Activated T-cell treated with anti-CD3 and anti-CD28 coated beads, Interleukin-2, amount 50 U/mL, for 24 hours (primary cell): ENCODE results near the gene RHOBTB3.
A peak's percentile ranks its signal among the peaks of the same experiment; 100 is the strongest.
"Not testable (repeated sequence)": the region's sequence is repeated elsewhere in the genome, so short reads cannot be mapped to it uniquely, and the experiment has no call there.

Experiments
- DNase-seq: peaks from one replicate; pipeline ENCODE4 v3.0.0-alpha.2; 2020
- H3K27ac Mint-ChIP-seq: 2 replicates; pipeline ENCODE4 v1.8.0; 2020; ENCODE audit warnings: mild to moderate bottlenecking, mixed read lengths
- H3K27me3 Mint-ChIP-seq: 2 replicates; pipeline ENCODE4 v1.8.0; 2020; ENCODE audit warnings: mixed read lengths
- H3K36me3 Mint-ChIP-seq: 2 replicates; pipeline ENCODE4 v1.8.0; 2020; ENCODE audit warnings: low read depth, mixed read lengths
- H3K4me1 Mint-ChIP-seq: 2 replicates; pipeline ENCODE4 v1.8.0; 2020; ENCODE audit warnings: low read depth, mixed read lengths
- H3K4me3 Mint-ChIP-seq: 2 replicates; pipeline ENCODE4 v1.8.0; 2020; ENCODE audit warnings: mild to moderate bottlenecking, moderate library complexity, mixed read lengths
- H3K9me3 Mint-ChIP-seq: 2 replicates; pipeline ENCODE4 v1.8.0; 2020; ENCODE audit warnings: mixed read lengths

RHOBTB3 gene, protein sequence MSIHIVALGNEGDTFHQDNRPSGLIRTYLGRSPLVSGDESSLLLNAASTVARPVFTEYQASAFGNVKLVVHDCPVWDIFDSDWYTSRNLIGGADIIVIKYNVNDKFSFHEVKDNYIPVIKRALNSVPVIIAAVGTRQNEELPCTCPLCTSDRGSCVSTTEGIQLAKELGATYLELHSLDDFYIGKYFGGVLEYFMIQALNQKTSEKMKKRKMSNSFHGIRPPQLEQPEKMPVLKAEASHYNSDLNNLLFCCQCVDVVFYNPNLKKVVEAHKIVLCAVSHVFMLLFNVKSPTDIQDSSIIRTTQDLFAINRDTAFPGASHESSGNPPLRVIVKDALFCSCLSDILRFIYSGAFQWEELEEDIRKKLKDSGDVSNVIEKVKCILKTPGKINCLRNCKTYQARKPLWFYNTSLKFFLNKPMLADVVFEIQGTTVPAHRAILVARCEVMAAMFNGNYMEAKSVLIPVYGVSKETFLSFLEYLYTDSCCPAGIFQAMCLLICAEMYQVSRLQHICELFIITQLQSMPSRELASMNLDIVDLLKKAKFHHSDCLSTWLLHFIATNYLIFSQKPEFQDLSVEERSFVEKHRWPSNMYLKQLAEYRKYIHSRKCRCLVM

DNA sequence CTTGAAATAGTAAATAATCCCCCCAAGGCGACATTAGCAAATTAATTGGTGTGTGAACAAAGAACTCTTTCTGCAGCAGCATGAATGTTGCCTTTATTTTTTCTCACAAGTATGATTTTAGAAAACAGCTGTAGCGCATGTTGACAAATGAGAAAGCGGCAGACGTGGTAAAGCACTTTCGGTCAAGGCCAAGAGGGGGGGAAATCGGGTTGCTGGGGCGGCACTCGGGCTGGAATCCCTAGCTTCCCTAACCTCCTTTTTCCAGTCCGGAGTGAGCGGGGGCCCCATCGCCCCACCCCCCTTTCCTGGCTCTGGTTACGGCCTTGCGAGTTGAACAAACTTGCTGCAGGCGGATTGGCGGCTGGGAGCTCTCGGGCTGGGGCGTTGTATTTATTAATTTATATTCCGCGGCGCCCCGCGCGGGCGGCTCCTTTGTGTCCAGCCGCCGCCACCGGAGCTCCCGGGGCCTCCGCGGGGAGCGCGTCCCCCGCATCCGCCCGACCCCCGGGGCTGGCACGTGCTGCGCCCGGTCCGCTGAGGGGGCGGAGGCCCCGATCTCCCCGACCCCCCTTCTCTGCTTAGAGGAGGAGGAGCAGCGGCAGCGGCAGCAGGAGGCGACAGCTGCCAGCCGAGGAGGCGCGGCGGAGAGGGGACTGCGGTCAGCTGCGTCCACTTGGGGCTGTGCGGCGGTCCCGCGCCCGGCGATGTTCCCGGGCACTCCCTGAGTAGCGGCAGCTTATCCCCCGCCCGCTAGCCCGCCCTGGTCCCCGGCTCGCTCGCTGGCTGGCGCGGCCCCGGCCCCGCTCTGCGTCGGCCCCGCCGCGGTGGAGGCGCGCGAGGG lies at the start of gene RHOBTB3:
Gene RHOBTB3 (plus strand): TSS at position 607 of the 841 bp plus-strand sequence. CDS start 347 bp downstream, outside the sequence.
- Mint-ChIP-seq H3K27me3 (peaks cover 53% of the 10 kb centered on the region), H3K9me3 (no peaks in the 10 kb centered on the region), H3K4me1 (peaks cover 63% of the 10 kb centered on the region), H3K36me3 (no peaks in the 10 kb centered on the region), H3K4me3 (peak within 1 kb of the TSS; percentile 82), H3K27ac (peak within 1 kb of the TSS; percentile 80)
- DNase-seq = peak; percentile 69

DNA sequence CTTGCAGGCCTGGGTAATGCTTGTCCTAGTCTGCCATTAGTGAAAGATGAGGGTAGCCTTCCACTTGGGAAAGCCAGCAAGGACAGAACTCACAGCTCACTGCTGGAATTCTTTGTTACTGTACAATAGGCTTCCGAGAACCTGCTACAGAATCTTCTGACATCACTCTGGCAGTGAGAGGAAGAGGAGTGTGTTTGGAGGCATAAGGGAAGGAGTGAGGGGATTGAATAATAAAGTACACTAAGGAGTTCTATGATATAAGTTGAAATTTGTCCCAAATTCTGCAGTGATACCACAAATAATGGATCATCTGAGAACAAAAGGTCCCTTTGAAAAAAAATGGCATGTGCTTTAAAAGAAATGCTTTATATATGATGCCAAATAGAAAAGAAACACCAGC lies 48.2 kb upstream of the RHOBTB3 start, which contains the start of gene SPATA9:
Gene SPATA9 (minus strand): TSS at position 101 of the 400 bp plus-strand sequence. CDS start 137 bp downstream, outside the sequence.
- no peaks in the 10 kb centered on the region for H3K9me3 Mint-ChIP-seq
- DNase-seq = no peak
- no peak within 1 kb of the TSS for H3K4me3 Mint-ChIP-seq
- peaks cover 18% of the 10 kb centered on the region for H3K27me3 Mint-ChIP-seq
- H3K36me3 Mint-ChIP-seq = no peaks in the 10 kb centered on the region
- no peaks in the 10 kb centered on the region for H3K4me1 Mint-ChIP-seq
- no peak within 1 kb of the TSS for H3K27ac Mint-ChIP-seq

DNA sequence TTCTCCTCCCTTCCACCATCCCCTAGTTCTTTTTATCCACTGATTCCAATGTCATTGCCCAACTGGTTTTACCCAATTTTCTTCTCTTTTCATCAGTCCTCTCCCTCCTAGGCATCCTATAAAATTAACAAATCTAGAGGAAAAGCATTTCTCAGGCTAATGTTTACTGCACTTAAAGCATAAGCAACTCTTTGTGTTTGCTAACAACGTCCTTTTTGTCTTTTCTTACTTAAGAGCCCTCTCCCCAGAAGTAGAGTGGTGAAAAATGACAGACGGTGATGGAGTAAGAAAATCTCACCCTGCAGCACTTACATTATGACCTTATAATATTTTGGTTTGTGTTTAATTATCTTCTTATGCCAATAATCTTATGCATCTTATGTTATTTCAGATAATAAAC lies 46.8 kb upstream of the RHOBTB3 start:
- H3K4me3 Mint-ChIP-seq = no peak overlapping the region
- H3K27ac Mint-ChIP-seq = no peak overlapping the region
- H3K4me1 Mint-ChIP-seq = no peaks in the 10 kb centered on the region
- H3K9me3 Mint-ChIP-seq = no peaks in the 10 kb centered on the region
- no peaks in the 10 kb centered on the region for H3K36me3 Mint-ChIP-seq
- DNase-seq = no peak
- H3K27me3 Mint-ChIP-seq = peaks cover 18% of the 10 kb centered on the region

DNA sequence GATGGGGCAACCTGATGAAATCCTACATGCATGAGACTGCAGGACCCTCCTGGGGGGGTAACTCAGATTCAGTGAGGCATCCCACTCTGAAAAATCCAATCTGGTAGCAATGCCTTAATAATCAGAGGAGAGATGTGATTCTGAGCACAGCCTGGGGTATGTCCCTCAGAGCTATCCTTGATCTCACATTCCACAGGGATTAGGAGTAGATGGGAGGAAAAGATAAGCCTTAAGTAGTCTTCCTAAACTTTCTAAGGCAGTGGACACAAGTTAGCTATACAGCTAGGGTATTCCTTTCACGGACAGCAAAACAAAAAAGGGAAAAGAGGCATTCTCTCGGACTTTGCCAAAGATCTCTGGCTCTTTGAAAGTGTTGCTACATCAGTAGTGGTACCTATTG lies 44.5 kb upstream of the RHOBTB3 start:
- H3K9me3 Mint-ChIP-seq = peaks cover 5% of the 10 kb centered on the region

DNA sequence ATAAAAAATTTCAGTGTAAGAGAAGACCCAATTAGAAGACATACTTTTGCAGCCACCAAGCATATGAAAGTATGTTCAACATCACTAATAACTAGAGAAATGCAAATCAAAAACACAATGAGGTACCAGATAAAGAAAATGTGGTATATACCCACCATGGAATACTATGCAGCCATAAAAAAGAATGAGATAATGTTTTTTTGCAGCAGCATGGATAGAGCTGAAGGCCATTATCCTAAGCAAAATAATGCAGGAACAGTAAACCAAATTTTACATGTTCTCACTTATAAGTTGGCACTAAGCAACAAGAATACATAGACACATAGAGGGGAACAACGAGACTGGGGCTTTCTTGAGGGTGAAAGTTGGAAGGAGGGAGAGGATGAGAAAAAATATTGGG lies 41.5 kb upstream of the RHOBTB3 start:
- Mint-ChIP-seq H3K36me3 (no peaks in the 10 kb centered on the region), H3K4me1 (no peaks in the 10 kb centered on the region), H3K27me3 (peaks cover 4% of the 10 kb centered on the region), H3K4me3 (no peak overlapping the region), H3K9me3 (peaks cover 5% of the 10 kb centered on the region), H3K27ac (no peak overlapping the region)
- DNase-seq = no peak

More for the DNA sequence above, 44.5 kb upstream of the RHOBTB3 start:
- no peaks in the 10 kb centered on the region for H3K4me1 Mint-ChIP-seq
- no peak overlapping the region for H3K4me3 Mint-ChIP-seq
- H3K27me3 Mint-ChIP-seq = peaks cover 14% of the 10 kb centered on the region
- no peaks in the 10 kb centered on the region for H3K36me3 Mint-ChIP-seq
- no peak for DNase-seq
- no peak overlapping the region for H3K27ac Mint-ChIP-seq

DNA sequence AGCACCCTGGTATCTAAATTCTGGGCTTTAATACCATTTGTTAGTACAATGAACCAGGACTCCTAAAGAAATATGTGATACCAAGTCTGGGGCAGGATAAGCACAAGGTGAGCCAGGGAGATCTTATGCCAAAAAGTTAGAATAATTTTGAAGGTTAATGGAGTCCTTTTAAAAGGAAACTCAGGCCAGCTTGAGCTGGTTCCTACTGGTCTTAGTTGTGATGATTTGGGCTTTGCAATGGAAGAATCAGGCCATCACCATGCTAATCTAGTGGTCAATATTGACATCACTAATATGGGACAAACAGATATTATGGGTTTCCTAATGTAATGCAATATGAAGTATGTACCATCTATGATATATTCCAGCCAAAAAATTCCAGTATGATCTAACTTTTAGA lies 40.8 kb upstream of the RHOBTB3 start:
- DNase-seq = no peak
- H3K4me3 Mint-ChIP-seq = no peak overlapping the region
- H3K27ac Mint-ChIP-seq = no peak overlapping the region
- peaks cover under 1% of the 10 kb centered on the region for H3K27me3 Mint-ChIP-seq
- peaks cover 5% of the 10 kb centered on the region for H3K9me3 Mint-ChIP-seq
- H3K36me3 Mint-ChIP-seq = no peaks in the 10 kb centered on the region
- no peaks in the 10 kb centered on the region for H3K4me1 Mint-ChIP-seq

DNA sequence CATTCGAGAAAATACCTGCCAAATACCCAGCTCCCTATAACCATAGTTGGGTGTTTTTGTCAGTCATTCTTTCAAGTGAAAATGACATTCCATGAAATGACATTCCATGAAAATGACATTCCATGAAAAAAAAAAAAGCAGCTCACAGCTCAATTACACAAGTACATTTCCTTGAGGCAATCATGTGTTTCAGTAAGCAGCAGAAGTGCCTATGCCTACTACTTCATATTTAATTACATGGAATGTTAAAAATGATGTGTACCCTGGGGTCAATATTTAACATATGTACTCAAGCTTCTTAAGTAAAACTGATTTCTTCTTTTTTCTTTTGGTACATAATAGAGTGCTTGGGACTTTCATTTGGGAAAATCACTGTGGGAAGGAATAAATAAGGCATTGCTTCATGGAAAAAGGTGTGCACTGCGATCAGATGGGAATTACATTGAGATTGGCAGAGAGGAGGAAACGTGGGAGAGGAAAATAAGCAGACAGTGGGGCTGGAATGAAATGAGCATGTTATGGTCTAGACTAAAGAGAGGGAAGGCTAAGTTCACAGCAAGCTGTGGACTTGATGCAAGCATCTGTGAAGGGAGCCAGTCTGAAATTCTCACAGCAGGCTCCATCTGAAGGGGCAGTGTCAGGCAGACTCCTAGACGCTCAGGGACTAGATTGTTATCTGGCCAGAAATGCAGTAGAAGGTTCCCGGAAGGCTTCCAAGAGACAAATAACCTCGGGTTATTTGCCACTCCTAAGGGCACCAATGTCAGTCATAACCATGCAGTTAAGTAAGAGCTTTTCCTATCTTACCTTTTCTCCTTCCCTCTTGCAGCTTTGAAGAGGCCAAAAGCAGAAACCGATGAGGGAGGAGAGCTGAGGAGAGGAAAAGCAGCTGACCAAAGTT lies 33.1 kb upstream of the RHOBTB3 start:
- Mint-ChIP-seq H3K36me3 (no peaks in the 10 kb centered on the region), H3K27ac (no peak overlapping the region)

DNA sequence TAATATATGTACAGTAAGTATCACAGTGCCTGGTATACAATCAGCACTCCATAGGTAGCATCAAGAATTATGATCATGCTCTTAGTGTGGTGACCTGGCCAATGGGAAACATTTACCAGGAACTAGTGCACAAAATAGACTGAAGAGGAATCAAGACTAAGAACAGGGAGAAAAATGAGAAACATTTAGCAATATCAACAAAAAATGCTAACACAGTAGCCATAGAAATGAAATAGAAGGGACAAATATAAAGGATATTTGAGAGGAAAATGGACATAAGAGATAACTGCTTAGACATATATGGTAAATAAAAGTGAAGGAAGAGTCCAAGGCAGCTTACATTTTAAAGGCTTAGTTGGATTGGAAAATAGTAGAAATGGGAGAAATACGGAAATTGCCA lies 31.8 kb upstream of the RHOBTB3 start:
- Mint-ChIP-seq H3K27ac (no peak overlapping the region), H3K4me1 (no peaks in the 10 kb centered on the region), H3K4me3 (no peak overlapping the region), H3K9me3 (no peaks in the 10 kb centered on the region), H3K27me3 (peaks cover 12% of the 10 kb centered on the region), H3K36me3 (no peaks in the 10 kb centered on the region)
- no peak for DNase-seq

More for the DNA sequence above, 33.1 kb upstream of the RHOBTB3 start:
- peaks cover 12% of the 10 kb centered on the region for H3K27me3 Mint-ChIP-seq
- H3K9me3 Mint-ChIP-seq = no peaks in the 10 kb centered on the region
- no peak overlapping the region for H3K4me3 Mint-ChIP-seq
- no peaks in the 10 kb centered on the region for H3K4me1 Mint-ChIP-seq
- DNase-seq = no peak

DNA sequence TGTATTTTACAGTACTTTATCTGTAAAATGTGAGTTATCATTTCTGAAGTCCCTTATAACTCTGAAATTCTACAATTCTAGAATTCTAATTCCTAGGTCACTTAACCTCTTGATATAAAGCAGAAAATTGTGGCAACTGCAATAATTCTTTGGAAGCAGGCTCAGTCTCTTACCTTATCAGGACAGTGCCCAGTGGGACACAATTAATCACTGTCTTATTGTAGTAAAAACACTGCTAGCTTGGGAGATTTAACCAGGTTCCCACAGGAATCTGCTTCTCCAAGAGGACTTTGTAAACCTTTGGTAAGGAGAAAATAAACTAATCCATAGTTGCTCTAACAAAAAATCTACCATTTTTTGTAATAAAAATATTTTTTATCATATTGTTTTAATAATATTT lies 30.1 kb upstream of the RHOBTB3 start:
- Mint-ChIP-seq H3K4me3 (no peak overlapping the region), H3K36me3 (no peaks in the 10 kb centered on the region), H3K9me3 (no peaks in the 10 kb centered on the region), H3K27ac (no peak overlapping the region), H3K27me3 (peaks cover 12% of the 10 kb centered on the region), H3K4me1 (no peaks in the 10 kb centered on the region)
- DNase-seq = no peak

DNA sequence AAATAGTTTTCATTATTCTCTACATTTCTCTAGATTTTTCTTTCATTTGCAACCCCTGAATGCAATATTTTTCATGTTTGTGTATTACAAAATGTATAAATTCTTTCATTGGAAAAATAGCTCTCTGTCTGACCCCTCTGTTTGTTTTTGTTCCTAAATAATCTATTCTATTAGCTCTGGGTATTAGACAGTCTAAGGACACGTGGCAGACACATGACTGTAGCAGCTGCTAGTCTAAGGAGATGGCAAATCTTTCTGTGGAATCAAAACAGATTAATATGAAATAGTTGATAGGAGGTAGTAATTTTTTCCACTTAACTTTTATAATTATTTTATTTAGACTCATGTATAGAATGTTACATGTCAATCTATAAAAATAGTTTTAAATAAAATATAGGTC lies 27.0 kb upstream of the RHOBTB3 start:
- Mint-ChIP-seq H3K9me3 (no peaks in the 10 kb centered on the region), H3K27me3 (no peaks in the 10 kb centered on the region), H3K4me3 (no peak overlapping the region), H3K4me1 (no peaks in the 10 kb centered on the region), H3K27ac (no peak overlapping the region), H3K36me3 (no peaks in the 10 kb centered on the region)
- no peak for DNase-seq

DNA sequence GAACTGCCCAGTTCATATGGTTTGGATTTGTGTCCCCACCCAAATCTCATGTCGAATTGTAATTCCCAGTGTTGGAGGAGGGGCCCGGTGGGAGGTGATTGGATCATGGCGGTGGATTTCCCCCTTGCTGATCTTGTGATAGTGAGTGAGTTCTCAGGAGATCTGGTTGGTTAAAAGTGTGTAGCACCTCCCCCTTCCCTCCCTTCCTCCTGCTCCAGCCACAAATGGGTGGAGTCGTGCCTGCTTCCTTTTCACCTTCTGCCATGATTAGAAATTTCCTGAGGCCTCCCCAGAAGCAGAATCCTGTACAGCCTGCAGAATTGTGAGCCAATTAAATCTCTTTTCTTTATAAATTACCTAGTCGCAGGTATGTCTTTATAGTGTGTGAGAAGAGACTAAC lies 24.9 kb upstream of the RHOBTB3 start:
- H3K27ac Mint-ChIP-seq, H3K4me1 Mint-ChIP-seq, H3K27me3 Mint-ChIP-seq, H3K9me3 Mint-ChIP-seq, H3K36me3 Mint-ChIP-seq, DNase-seq, H3K4me3 Mint-ChIP-seq: not testable (repeated sequence)

DNA sequence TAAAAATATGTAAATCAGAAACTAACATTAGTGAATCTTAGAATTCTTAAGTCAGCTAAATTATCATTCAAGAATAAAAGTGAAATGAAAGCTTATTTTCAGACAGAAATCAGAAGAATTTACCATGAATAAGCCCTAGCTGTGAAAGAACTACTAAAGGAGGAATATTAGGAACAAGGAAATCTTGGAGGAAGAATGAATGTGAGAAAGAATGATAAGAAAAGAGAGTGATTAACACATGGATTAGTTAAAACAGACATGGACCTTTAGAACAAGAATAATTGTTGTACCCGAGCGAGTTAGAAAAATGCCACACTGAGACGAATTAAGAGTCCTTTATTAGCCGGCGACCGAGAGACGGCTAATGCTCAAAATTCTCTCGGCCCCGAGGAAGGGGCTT lies 24.1 kb upstream of the RHOBTB3 start:
- no peaks in the 10 kb centered on the region for H3K9me3 Mint-ChIP-seq
- H3K27ac Mint-ChIP-seq = no peak overlapping the region
- peaks cover 11% of the 10 kb centered on the region for H3K27me3 Mint-ChIP-seq
- no peaks in the 10 kb centered on the region for H3K36me3 Mint-ChIP-seq
- no peak overlapping the region for H3K4me3 Mint-ChIP-seq
- DNase-seq = no peak
- H3K4me1 Mint-ChIP-seq = peaks cover 2% of the 10 kb centered on the region

DNA sequence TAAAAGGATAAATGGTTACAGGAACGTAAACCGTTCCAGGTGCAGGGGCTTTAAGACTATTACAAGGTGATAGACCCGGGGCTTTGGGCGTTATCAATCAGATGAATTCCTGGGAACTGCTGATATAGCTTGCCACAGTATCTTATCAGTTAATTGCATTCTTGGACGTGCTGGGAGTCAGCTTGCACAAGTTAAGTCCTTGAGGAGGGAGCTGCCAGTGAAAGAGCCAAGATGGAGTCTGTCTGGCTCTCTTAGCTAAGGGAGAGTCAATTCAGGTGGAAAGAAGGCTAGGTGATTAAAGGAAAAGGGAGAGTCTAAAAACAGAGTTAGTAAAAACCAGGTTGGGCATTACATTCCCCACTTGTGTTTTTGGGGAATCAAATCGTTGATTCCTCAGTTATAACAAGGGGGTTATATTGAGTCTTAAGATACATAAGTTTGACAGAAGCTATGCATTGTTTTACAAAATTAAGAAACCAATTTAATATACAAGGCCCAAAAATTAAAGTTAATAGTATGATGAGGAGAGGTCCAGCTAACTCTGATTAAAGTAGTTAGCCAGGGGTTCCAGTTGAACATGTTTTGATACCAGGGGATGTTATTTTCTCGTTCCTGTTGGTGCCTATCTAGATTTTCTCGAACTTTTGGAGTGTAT lies 23.5 kb upstream of the RHOBTB3 start:
- DNase-seq, H3K9me3 Mint-ChIP-seq, H3K27ac Mint-ChIP-seq, H3K36me3 Mint-ChIP-seq, H3K4me3 Mint-ChIP-seq, H3K4me1 Mint-ChIP-seq: not testable (repeated sequence)
- H3K27me3 Mint-ChIP-seq = peaks cover 14% of the 10 kb centered on the region
